GM18870 (cell line): Measurements from ENCODE around the gene FBN1.

Experiments used
- ATAC-seq: cut with Tn5 transposase; IDR thresholded peaks from one replicate; pipeline ENCODE4 v1.9.1; 2021; ENCODE audit warnings: moderate library complexity; ENCODE audit not compliant: unreplicated experiment

FBN1 gene

DNA sequence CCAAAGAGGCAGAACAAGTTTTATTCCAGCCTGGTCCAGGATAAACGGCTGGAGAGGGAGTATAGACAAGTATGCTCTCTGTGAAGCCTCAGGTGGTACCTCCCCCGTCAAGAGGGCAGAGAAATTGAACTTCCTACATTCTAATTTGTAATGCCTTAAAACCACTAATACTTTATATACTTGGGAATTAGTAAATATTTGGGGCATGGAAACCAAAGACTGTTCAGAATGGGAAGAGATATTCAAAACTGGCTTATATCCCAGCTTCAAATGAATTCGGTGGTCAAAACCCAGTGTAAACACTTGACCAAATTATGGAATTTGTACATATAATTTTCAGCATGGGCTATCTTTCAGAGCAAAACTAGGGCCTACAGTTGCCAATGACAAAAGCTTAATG lies 122.6 kb downstream of the FBN1 start:
- no peak for ATAC-seq

GRCh38 chr15:48522123-48522522 lies 123.4 kb downstream of the FBN1 start:
- ATAC-seq, result no peak

DNA sequence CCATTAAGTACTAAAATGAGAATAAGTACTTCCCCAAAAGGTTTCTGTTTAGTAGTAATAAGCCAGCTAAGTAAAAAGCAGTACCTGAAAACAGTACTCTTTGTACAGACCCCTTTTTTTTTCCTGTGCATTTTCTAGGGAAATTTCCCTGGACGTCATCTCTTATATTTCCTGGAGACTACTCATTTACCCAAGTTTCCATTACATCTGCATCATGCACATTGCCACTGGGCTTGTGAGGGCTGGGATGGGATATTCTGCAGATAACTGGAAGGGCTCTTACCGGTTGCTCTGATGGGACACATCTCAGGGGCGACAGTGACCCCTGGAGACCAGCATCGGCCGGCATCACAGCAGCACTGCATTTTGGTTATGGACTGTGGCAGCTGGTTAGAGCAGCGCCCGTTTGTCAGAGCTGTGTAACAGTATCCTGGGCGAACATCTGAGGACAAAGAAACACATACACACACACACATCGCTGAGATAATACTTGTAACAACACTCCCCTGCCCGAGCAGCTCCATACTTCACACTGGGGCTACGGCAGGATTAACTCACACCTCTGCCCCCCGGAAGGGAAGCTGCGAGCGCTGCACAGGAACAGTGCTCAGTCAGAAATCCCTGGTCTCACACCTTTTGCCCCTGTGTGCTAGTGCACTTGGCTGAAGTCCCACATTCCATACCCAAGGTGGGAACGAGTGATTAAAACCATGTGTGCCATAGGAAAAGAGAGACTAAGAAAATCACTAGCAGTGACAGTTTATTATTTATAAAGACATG lies 124.9 kb downstream of the FBN1 start:
- ATAC-seq, result no peak

DNA sequence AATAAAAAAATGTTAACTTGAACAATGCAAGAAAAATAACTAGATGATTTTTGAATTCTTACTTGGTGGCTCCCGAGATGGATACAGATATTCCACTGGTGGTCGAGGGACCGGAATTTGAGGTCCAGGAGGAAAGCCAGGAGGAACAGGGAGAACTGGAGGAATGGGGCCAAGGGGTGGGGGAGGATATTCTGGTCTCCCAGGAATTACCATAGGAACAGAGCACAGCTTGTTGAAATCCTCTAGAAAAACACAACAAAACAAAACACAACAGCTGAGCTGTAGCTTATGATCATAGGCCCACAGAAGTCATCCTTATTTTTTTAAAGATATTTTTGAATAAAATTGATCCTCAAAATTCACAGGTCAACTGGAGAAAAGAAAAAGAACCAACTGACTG lies 129.4 kb downstream of the FBN1 start:
- ATAC-seq, result no peak

DNA sequence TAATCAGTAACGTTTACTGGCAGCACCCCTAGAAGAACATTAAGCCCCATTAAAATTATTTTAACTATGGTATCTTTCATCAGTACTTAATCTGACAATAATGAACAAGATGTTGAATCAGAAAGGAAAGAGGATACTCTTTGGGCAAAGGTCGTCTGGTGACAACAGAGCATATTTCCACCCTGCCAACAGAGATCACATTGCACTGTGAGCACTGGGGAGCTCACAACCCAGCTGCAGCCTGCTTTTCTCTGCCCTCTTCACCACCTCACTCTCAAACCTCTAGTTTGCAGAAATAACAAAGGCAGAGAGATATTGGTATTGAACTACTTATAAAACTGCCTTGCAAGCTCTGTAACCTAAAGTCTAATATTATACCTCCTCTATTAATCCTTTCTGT lies 130.0 kb downstream of the FBN1 start:
- ATAC-seq, result no peak

- ATAC-seq, result no peak
Observed at GRCh38 chr15:48514103-48514816, 131.2 kb downstream of the FBN1 start.

GRCh38 chr15:48510976-48511375 lies 134.5 kb downstream of the FBN1 start:
- ATAC-seq, result no peak

DNA sequence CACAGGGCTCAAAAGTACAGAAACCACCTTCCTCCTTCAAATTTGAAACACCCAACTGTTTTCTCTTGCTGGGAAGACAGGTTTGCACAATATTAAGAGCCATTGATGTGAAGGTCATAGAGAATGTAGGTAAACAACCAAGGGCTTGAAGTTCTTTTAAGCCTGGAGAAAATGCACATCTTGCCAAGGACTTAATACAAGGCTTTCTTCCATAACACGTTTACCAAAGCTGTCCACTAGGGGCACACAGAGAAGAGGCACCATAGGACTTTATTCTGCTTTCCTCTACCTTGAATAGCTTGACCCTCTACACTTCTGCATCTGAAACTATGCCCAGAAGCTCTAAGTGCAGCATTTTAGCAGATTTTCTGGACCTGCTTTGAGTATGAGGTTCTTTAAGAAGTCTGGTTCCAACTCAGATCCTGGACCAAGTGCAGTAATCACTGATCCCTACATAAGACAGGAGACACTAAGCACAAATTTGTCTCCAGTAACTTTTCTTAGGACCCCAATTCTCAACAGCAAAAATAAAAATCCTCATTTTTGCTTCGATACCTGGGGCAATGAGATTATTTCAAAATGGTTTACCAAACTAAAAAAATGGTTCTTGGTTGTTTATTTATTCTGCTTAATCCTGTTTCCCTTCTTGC lies 138.0 kb downstream of the FBN1 start:
- peak; percentile 68 for ATAC-seq

DNA sequence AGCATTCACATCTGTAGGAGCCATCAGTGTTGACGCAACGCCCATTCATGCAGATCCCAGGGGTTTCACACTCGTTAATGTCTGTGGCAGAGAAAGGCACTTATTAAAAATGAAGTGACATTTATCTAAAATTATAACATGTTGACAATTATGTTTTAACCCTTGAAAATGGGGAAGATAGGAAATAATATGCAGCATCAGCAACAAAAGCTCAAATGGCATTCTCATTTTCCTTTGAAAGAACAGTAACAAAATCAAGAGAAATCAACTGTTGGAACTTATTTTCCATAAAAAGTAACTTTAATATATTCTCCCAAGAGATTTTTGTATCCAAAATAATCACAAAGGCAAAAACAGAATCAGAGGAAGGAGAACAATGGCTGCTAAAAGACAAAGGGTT lies 140.4 kb downstream of the FBN1 start:
- no peak for ATAC-seq

DNA sequence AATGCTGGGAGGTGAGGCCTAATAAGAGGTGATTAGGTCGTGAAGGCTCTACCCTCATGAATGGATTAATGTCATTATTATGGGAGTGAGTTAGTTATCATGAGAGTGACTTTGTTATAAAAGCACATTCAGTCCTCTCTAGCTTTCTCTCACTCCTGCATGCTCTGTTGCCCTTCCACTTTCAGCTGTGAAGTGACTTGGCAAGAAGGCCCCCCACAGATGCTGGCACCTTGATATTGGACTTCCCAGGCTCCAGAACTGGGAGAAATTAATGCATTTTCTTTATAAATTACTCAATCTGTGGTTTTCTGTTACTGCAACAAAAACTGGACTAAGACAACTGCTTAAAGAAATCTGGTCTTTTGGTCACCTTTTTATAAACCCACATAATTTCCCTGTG lies 144.3 kb downstream of the FBN1 start:
- peak; percentile 63 for ATAC-seq

DNA sequence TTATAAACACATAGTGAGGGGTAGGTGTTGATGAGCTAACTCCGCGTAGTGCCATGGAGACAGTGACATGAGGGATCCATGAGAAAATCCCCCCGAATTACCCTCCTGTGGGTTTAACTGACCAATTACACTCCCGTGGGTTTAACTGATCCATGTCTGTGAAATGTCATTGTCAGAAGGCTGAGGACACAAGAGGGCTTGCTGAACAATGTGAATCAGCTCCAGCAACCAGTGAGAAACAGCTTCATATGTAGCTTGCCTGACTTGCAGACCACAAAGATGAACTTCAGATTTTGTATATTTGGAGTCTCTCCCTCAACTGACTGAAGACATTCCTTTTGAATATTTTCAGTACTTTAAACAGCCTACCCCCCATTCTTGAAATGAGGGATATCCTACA lies 144.9 kb downstream of the FBN1 start:
- no peak for ATAC-seq

GRCh38 chr15:48499978-48500377 lies 145.5 kb downstream of the FBN1 start:
- ATAC-seq, result no peak

- no peak for ATAC-seq
Observed at GRCh38 chr15:48498828-48499227, 146.7 kb downstream of the FBN1 start.

GRCh38 chr15:48494631-48495030 lies 150.9 kb downstream of the FBN1 start:
- no peak for ATAC-seq

DNA sequence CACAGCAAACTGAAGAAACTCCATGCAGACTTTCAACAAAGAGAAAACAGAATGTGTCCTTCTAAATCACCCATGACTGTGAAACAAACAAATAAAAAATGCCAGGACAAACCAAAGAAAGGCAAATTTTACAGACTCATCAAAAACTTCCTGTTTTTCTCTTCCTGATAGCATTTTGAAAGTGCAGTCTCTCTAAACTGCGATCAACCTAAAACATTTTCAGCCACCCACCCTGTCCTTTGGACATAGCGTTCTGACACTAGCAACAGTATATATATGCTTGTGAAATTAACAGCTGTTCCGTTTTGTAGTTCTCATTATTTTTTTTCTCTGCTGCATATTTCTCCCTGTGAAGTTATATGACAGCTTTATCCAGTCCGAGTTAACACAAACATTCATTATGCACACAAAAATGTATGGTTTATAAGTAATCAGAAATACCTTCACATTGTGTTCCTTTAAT lies 151.7 kb downstream of the FBN1 start:
- no peak for ATAC-seq

DNA sequence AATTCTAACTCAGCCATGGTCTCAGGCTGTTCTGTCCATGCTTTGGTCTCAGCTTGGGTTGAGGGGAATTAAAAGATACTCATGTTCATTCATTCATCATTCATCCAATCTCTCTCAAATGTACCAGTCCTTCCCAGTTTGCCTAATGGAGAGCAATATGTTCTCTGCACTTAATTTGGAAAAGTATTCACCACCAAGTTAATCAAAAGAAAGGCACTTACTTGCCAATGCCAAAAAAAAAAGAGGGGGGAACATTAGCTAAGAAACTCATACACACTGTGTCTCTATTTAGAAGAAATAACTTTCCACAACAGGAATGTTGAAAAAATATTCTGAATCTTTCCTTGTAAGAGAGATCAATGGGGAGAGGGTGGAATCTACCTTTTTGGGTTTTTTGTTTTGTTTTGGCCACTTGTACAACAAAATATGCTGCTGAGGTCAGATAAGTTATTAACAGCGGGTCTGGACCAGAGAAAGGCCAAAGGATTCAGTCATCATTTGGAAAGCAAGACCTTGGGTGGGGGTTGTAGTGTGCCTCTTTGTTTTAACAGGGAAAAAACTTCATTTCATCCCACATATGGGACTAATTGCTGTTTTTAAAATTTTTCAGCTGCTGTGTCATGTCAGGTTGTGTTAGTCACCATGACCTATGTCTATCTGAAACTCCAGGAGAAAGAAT lies 152.3 kb downstream of the FBN1 start:
- no peak for ATAC-seq

DNA sequence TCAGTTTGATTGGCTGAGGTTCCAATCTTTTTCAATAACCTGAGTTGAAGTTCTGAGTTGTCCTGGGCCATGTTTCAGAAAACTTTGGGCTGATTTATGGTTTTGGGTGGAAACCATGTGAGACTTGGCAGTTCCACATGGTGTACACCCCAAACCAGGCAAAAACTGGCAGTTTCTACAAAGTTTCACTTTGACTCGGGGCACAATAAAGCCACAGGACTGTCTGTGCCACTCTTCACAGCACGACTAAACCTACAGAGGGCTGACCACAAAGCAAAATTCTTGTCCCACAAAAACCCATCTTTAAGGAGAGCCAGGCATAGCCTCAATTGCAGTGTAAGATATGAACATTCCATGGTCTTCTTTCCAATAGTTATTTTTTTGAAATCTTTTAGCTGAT lies 159.3 kb downstream of the FBN1 start:
- ATAC-seq, result no peak

DNA sequence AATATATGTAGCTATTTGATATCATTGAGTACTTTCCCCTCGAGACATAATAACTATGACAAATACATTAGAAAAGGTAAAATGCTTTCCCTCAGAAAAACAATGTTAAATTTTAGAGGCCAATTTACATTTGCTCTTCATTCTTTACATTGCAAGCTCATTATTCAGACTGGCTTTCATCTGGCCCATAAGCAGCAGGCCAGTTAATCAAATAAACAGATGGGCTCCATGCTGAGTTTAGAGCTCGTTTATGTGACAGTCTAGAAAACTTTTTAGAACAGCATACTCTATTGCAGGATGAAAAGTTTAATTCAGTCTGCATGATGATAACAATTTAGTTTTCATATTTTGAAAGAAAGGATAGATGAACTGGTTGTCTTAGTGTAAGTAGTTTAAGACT lies 163.7 kb downstream of the FBN1 start:
- no peak for ATAC-seq

DNA sequence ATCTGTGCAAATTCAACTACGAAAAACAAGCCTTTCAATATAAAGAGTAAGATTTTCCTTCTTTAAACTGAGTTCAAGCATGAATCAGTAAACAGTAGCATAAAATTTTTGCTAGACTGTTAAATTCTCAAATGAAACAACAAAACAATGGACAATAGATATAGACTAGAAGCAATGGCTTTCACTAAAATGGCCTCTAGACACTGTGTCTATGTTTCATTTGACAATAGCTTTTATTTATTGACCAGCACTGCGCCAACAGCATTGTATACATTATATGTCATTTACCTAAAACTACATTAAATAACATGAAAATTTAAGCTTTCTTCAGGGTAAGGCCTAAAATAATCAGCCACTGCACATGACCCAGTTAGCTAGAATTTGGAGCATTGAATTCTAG lies 165.8 kb downstream of the FBN1 start:
- no peak for ATAC-seq

- ATAC-seq, result no peak
Observed at GRCh38 chr15:48478581-48478980, 166.9 kb downstream of the FBN1 start.

- no peak for ATAC-seq
Observed at GRCh38 chr15:48477795-48478360, 167.6 kb downstream of the FBN1 start.
